HuH-7 (cell line): ENCODE data around the gene PRRC2A.

Source experiments
- DNase-seq: peaks from one replicate; pipeline ENCODE4 v3.0.0; 2011; ENCODE audit warnings: low spot score

Gene PRRC2A

GRCh38 chr6:31620586-31621319 is at the start of gene PRRC2A:
Gene PRRC2A, plus strand, starts transcription at chr6:31620715. Its CDS starts 2,075 bp downstream, at chr6:31622790.
- DNase-seq: peak; percentile 78

GRCh38 chr6:31572041-31572911 is 48.2 kb upstream of the PRRC2A start, which contains the start of gene LTA:
Gene LTA, plus strand, starts transcription at chr6:31572289. Its CDS starts 454 bp downstream, at chr6:31572743.
- no peak for DNase-seq

GRCh38 chr6:31573239-31574105 is 47.0 kb upstream of the PRRC2A start:
- DNase-seq: no peak

- no peak for DNase-seq
These were observed 46.1 kb upstream of the PRRC2A start for GRCh38 chr6:31574106-31575061.

- no peak for DNase-seq
These were observed 45.1 kb upstream of the PRRC2A start, which contains the start of gene TNF for GRCh38 chr6:31575335-31575901. Gene TNF, plus strand, starts transcription at chr6:31575565. Its CDS starts 177 bp downstream, at chr6:31575742.

- DNase-seq: no peak
These were observed 44.4 kb upstream of the PRRC2A start for GRCh38 chr6:31575952-31576685.

- DNase-seq: no peak
These were observed 43.5 kb upstream of the PRRC2A start for GRCh38 chr6:31576897-31577578.

GRCh38 chr6:31577579-31577966 is 42.9 kb upstream of the PRRC2A start:
- DNase-seq: no peak

GRCh38 chr6:31578184-31579118 is 42.1 kb upstream of the PRRC2A start:
- DNase-seq: no peak

- DNase-seq: no peak
These were observed 41.4 kb upstream of the PRRC2A start for GRCh38 chr6:31579119-31579505.

- DNase-seq: no peak
These were observed 40.7 kb upstream of the PRRC2A start for GRCh38 chr6:31579546-31580437.

GRCh38 chr6:31580438-31580740 is 40.1 kb upstream of the PRRC2A start:
- DNase-seq: no peak

- DNase-seq: peak; percentile 81
These were observed 39.6 kb upstream of the PRRC2A start for GRCh38 chr6:31580807-31581433.

- no peak for DNase-seq
These were observed 38.9 kb upstream of the PRRC2A start for GRCh38 chr6:31581434-31582229.

- no peak for DNase-seq
These were observed 38.3 kb upstream of the PRRC2A start, which contains the start of gene LTB for GRCh38 chr6:31582230-31582643. Gene LTB, minus strand, starts transcription at chr6:31582424. Its CDS starts 7 bp downstream, at chr6:31582417.

- no peak for DNase-seq
These were observed 35.0 kb upstream of the PRRC2A start for GRCh38 chr6:31585491-31585890.
